AG09309 (cell line): ENCODE data around the gene OPTC.
A peak's percentile ranks its signal among the peaks of the same experiment; 100 is the strongest.

Experiments
- DNase-seq: peaks from one replicate; pipeline ENCODE4 v3.0.0-alpha.2; 2010; ENCODE audit warnings: low read depth
- H3K4me3 ChIP-seq: 2 replicates; pipeline ENCODE4 v1.5.1; 2011; ENCODE audit warnings: mild to moderate bottlenecking, low read depth, low read length, moderate library complexity; ENCODE audit not compliant: control insufficient read depth
- CTCF ChIP-seq: IDR thresholded peaks from 2 replicates; pipeline ENCODE4 v1.5.1; 2011; ENCODE audit warnings: mild to moderate bottlenecking, low read depth, low read length, inconsistent platforms; ENCODE audit not compliant: insufficient read depth, control insufficient read depth; ENCODE audit errors: missing control alignments

Gene OPTC

GRCh38 chr1:203477748-203478147 lies 16.2 kb upstream of the OPTC start:
- DNase-seq: no peak
- TF ChIP-seq CTCF: no peak
- H3K4me3 ChIP-seq: no peak overlapping the region

GRCh38 chr1:203478231-203478630 lies 15.7 kb upstream of the OPTC start:
- DNase-seq: no peak
- no peak for TF ChIP-seq CTCF
- no peak overlapping the region for H3K4me3 ChIP-seq

- H3K4me3 ChIP-seq: no peak overlapping the region
- no peak for TF ChIP-seq CTCF
Measured at GRCh38 chr1:203478986-203479385, 15.0 kb upstream of the OPTC start.

GRCh38 chr1:203479646-203480045 lies 14.3 kb upstream of the OPTC start:
- TF ChIP-seq CTCF: no peak
- no peak for DNase-seq
- H3K4me3 ChIP-seq: no peak overlapping the region

More at GRCh38 chr1:203478986-203479385, 15.0 kb upstream of the OPTC start:
- DNase-seq: no peak

- no peak overlapping the region for H3K4me3 ChIP-seq
- peak; percentile 13 for TF ChIP-seq CTCF
Measured at GRCh38 chr1:203480084-203480483, 13.9 kb upstream of the OPTC start.

GRCh38 chr1:203480525-203481084 lies 13.3 kb upstream of the OPTC start:
- no peak overlapping the region for H3K4me3 ChIP-seq

More at GRCh38 chr1:203480084-203480483, 13.9 kb upstream of the OPTC start:
- DNase-seq: peak; percentile 52

More at GRCh38 chr1:203480525-203481084, 13.3 kb upstream of the OPTC start:
- TF ChIP-seq CTCF: no peak
- peak; percentile 86 for DNase-seq
